GM18520 (cell line): ENCODE measurements around the gene ANKRD34A.

Source experiments
- ATAC-seq: cut with Tn5 transposase; IDR thresholded peaks from one replicate; pipeline ENCODE4 v1.9.1; 2021; ENCODE audit not compliant: unreplicated experiment

ANKRD34A gene

GRCh38 chr1:145912128-145912641 is 52.2 kb downstream of the ANKRD34A start:
- no peak for ATAC-seq
